ENCODE measurements around the gene ARL15. TPM values are rescaled to one million over a fixed set of nuclear protein-coding genes. Genes with fewer than 3 reads are reported as not detected.

ARL15 gene
- total RNA-seq, 4 donors from 2014 or later, result 19.9 to 57.0 (median 36.9) TPM

DNA sequence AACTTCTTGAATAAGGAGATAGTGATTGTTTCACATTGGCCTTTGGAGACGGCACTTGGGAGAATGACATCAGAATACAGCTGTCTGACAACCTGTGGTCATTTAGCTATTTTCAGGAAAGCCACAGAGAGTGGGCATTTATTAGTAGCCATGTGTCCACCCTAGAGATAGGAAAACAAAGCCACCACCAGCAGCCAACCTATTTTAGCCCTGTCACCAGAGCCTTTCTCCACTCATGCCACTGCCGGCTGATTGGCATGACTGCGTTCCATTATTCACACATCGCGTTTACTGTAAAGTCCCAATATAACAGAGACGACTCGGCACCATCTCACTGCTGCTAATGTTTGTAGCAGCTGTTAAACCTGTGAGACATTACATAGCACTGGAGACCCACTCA, 419.9 kb downstream of the ARL15 start:
- H3K4me1 ChIP-seq, result no peaks in the 10 kb centered on the region
- WGBS, result 93% methylated on average over 7 of the region's 7 CpGs
- H3K27ac ChIP-seq, result no peak overlapping the region
- no peak overlapping the region for H3K4me3 ChIP-seq
- no peaks in the 10 kb centered on the region for H3K9me3 ChIP-seq
- no peaks in the 10 kb centered on the region for H3K27me3 ChIP-seq
- no peak for DNase-seq (ENCODE audit: low spot score in 2 of 2)
- H3K36me3 ChIP-seq, result no peaks in the 10 kb centered on the region
- no peak for TF ChIP-seq POLR2AphosphoS5 (IDR thresholded peaks at IDR 0.05)
- TF ChIP-seq CTCF (IDR thresholded peaks at IDR 0.05), result no peak
- TF ChIP-seq POLR2A (IDR thresholded peaks at IDR 0.05), result no peak
- no peak for TF ChIP-seq EP300 (IDR thresholded peaks at IDR 0.05)

GRCh38 chr5:53884844-53885243, 425.5 kb downstream of the ARL15 start:
- no peaks in the 10 kb centered on the region for H3K36me3 ChIP-seq
- no peaks in the 10 kb centered on the region for H3K4me1 ChIP-seq
- TF ChIP-seq CTCF (IDR thresholded peaks at IDR 0.05) (no peak), POLR2AphosphoS5 (IDR thresholded peaks at IDR 0.05) (no peak), POLR2A (IDR thresholded peaks at IDR 0.05) (no peak), EP300 (IDR thresholded peaks at IDR 0.05) (no peak)
- no peak overlapping the region for H3K27ac ChIP-seq
- no peak overlapping the region for H3K4me3 ChIP-seq
- H3K27me3 ChIP-seq, result no peaks in the 10 kb centered on the region
- no peaks in the 10 kb centered on the region for H3K9me3 ChIP-seq
- 70% methylated on average over 2 of the region's 2 CpGs for WGBS
- no peak for DNase-seq (ENCODE audit: low spot score in 2 of 2)

DNA sequence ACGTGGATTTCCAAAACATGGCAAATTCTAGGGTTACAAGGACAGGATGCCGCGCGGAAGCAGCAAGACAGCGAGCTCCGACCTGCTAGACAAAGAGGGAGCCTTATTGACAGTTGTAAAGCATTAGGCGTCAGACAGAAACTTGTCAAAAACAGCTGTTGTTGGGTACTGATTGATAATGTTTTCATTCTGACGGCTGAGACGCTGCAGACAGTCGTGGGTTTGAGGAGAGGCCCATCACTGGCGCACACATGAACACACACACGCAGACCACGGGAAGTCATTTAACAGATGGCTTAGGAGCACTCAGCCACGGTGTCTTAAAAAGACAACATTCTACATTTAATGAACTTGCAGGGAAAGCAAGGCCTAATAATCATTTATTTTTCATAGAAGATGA, 426.0 kb downstream of the ARL15 start:
- TF ChIP-seq CTCF (IDR thresholded peaks at IDR 0.05) (no peak), EP300 (IDR thresholded peaks at IDR 0.05) (no peak), POLR2AphosphoS5 (IDR thresholded peaks at IDR 0.05) (no peak), POLR2A (IDR thresholded peaks at IDR 0.05) (no peak)
- Histone ChIP-seq H3K9me3 (no peaks in the 10 kb centered on the region), H3K27me3 (no peaks in the 10 kb centered on the region), H3K4me1 (no peaks in the 10 kb centered on the region), H3K27ac (no peak overlapping the region), H3K36me3 (no peaks in the 10 kb centered on the region), H3K4me3 (no peak overlapping the region)
- 70% methylated on average over 14 of the region's 14 CpGs for WGBS
- DNase-seq (ENCODE audit: low spot score in 2 of 2), result no peak

DNA sequence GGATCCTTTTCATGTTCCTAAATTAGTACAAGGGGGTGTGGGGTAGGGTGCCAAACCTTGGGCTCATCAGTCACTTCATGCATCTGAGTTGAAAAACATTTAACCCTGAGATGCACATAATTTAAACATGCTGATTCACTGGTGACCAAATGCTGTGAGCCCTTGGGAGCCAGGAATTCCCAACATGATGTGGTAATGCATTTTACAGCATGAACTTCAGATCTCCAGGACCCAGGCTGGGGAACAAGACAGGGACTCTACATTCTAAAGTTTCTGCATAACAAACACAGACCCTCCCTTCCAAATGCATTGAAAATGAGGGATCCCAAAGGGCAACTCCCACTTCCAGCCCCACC, 427.7 kb downstream of the ARL15 start:
- Histone ChIP-seq H3K27me3 (no peaks in the 10 kb centered on the region), H3K36me3 (no peaks in the 10 kb centered on the region), H3K9me3 (no peaks in the 10 kb centered on the region), H3K27ac (no peak overlapping the region), H3K4me1 (no peaks in the 10 kb centered on the region), H3K4me3 (no peak overlapping the region)
- TF ChIP-seq EP300 (IDR thresholded peaks at IDR 0.05) (no peak), POLR2AphosphoS5 (IDR thresholded peaks at IDR 0.05) (no peak), POLR2A (IDR thresholded peaks at IDR 0.05) (no peak), CTCF (IDR thresholded peaks at IDR 0.05) (no peak)
- no peak for DNase-seq (ENCODE audit: low spot score in 2 of 2)

- Histone ChIP-seq H3K9me3 (no peaks in the 10 kb centered on the region), H3K4me3 (no peak overlapping the region), H3K27ac (no peak overlapping the region), H3K4me1 (no peaks in the 10 kb centered on the region), H3K27me3 (no peaks in the 10 kb centered on the region), H3K36me3 (no peaks in the 10 kb centered on the region)
- DNase-seq (ENCODE audit: low spot score in 2 of 2), result no peak
- WGBS, result 75% methylated on average over 1 of the region's 1 CpG
- TF ChIP-seq EP300 (IDR thresholded peaks at IDR 0.05) (no peak), POLR2AphosphoS5 (IDR thresholded peaks at IDR 0.05) (no peak), POLR2A (IDR thresholded peaks at IDR 0.05) (no peak), CTCF (IDR thresholded peaks at IDR 0.05) (no peak)
Observed at GRCh38 chr5:53882006-53882675, 428.2 kb downstream of the ARL15 start.
